HG02798 (cell line): ENCODE measurements around the gene PFN1.

Source experiments
- ATAC-seq: cut with Tn5 transposase; IDR thresholded peaks from one replicate; pipeline ENCODE4 v1.9.1; 2021; ENCODE audit warnings: mild to moderate bottlenecking; ENCODE audit not compliant: unreplicated experiment, poor library complexity

Gene PFN1

DNA sequence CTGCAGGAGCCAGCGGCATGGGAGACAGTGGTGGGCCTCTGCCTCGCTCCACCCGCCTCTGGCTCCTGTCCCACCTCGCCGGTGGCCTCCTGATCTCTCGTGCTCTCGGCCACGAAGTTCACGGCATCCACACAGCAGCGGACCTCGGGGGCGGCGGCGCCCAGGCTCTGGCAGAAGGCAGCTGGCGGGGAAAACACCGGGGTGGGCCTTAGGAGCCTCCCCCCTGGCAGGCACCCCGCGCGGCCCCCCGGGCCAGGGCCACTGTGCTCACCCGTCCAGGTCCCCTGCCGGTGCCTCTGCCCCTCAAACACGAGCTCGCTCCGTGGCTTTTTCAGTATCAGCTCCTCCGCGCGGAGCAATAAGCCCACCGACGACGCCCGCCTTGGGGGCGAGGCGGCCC is 49.4 kb downstream of the PFN1 start:
- ATAC-seq: no peak

DNA sequence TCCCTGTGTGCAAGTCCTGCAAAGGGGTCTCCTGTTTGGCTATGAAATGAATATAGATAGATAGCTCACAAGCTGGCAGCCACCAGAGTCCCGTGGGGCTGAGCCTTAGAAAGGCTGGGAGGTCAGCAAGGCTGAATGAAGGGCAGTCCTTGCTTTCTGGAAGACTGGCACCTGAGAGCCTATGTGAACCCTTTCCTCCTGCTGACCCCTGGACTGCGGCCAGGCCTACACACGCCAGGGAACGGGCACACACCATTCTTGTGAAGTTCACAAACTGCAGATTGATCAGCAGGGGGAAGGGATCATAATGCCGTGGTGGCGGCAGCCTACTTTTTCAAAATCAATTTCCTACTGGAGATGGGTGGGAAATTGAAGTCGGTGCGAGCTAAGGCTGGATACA is 50.0 kb downstream of the PFN1 start:
- no peak for ATAC-seq

- no peak for ATAC-seq
These were observed 50.5 kb downstream of the PFN1 start for GRCh38 chr17:4897785-4898184.

DNA sequence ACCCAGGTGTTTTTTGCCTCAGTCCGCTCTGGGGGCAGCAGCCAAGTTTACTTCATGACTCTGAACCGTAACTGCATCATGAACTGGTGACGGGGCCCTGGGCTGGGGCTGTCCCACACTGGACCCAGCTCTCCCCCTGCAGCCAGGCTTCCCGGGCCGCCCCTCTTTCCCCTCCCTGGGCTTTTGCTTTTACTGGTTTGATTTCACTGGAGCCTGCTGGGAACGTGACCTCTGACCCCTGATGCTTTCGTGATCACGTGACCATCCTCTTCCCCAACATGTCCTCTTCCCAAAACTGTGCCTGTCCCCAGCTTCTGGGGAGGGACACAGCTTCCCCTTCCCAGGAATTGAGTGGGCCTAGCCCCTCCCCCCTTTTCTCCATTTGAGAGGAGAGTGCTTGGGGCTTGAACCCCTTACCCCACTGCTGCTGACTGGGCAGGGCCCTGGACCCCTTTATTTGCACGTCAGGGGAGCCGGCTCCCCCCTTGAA is 51.1 kb downstream of the PFN1 start:
- no peak for ATAC-seq

DNA sequence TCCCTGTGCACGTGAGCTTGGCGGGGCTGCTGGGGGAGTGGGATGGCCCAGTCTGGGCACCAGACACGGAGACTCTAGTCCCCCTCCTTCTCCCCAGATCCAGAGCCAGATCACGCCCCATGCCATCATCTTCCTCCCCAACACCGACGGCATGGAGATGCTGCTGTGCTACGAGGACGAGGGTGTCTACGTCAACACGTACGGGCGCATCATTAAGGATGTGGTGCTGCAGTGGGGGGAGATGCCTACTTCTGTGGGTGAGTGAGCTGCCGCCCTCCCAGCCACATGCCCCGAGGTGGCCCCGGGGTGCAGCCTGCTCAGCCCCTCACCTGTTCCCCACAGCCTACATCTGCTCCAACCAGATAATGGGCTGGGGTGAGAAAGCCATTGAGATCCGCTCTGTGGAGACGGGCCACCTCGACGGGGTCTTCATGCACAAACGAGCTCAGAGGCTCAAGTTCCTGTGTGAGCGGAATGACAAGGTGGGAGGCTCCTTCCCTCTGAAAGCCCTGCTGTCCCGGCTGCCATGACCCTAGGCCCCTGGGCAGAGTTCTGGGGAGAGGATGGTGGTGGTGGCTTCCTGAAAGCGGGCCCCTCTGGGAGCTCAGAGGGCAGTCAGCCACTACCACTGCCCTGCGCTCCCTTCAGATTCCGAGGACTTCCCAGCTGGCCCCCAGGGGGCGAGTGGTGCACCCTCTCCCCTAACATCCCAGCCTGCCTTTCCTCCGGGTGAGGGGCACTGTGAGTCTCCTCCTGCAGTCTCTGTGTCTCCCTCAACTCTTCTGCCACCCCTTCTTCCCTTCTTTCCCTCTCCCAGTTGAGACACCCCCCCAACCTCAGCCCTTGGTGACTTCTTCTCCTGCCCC is 51.8 kb downstream of the PFN1 start:
- no peak for ATAC-seq

GRCh38 chr17:4895657-4896331 is 52.5 kb downstream of the PFN1 start:
- ATAC-seq: no peak
